WERI-Rb-1 (cell line): ENCODE results near the gene GRIK3.

Experiments
- DNase-seq: peaks from one replicate; pipeline ENCODE4 v3.0.0-alpha.2; 2020
- H3K27ac ChIP-seq: fragments of 250-450 bp; sonication (Bioruptor Pico); 2 replicates; pipeline ENCODE4 v1.5.1; 2020; ENCODE audit warnings: mild to moderate bottlenecking, moderate library complexity
- H3K27me3 ChIP-seq: fragments of 250-450 bp; sonication (Bioruptor Pico); 2 replicates; pipeline ENCODE4 v1.5.1; 2021; ENCODE audit warnings: mild to moderate bottlenecking, low read depth, moderate library complexity; ENCODE audit not compliant: insufficient read depth, severe bottlenecking
- H3K36me3 ChIP-seq: fragments of 250-450 bp; sonication (Bioruptor Pico); 2 replicates; pipeline ENCODE4 v1.5.1; 2020; ENCODE audit warnings: mild to moderate bottlenecking, moderate library complexity
- H3K4me3 ChIP-seq: 2 replicates; pipeline ENCODE4 v1.5.1; 2011; ENCODE audit warnings: low read depth, mild to moderate bottlenecking, control low read depth, low read length
- H3K9me3 ChIP-seq: fragments of 250-450 bp; sonication (Bioruptor Pico); 2 replicates; pipeline ENCODE4 v1.5.1; 2021; ENCODE audit warnings: mild to moderate bottlenecking, moderate library complexity; ENCODE audit not compliant: severe bottlenecking
- CTCF ChIP-seq: IDR thresholded peaks from 2 replicates; pipeline ENCODE4 v1.5.1; 2011; ENCODE audit warnings: low read depth, mild to moderate bottlenecking, control low read depth, inconsistent platforms, low read length

Gene GRIK3

GRCh38 chr1:36752891-36753361, 281.4 kb downstream of the GRIK3 start:
- Histone ChIP-seq H3K9me3 (peaks cover 4% of the 10 kb centered on the region), H3K27me3 (no peaks in the 10 kb centered on the region), H3K36me3 (no peaks in the 10 kb centered on the region), H3K4me3 (no peak overlapping the region), H3K27ac (peak overlapping the region; percentile 80)
- TF ChIP-seq CTCF: no peak
- DNase-seq: peak; percentile 15

GRCh38 chr1:36752431-36752830, 281.9 kb downstream of the GRIK3 start:
- Histone ChIP-seq H3K36me3 (no peaks in the 10 kb centered on the region), H3K27ac (peak overlapping the region; percentile 80), H3K4me3 (no peak overlapping the region), H3K27me3 (no peaks in the 10 kb centered on the region), H3K9me3 (peaks cover 9% of the 10 kb centered on the region)
- TF ChIP-seq CTCF: no peak
- peak; percentile 2 for DNase-seq

GRCh38 chr1:36751525-36751924, 282.8 kb downstream of the GRIK3 start:
- H3K27ac ChIP-seq: no peak overlapping the region
- H3K4me3 ChIP-seq: no peak overlapping the region
- DNase-seq: no peak
- no peaks in the 10 kb centered on the region for H3K27me3 ChIP-seq
- H3K9me3 ChIP-seq: peaks cover 11% of the 10 kb centered on the region
- TF ChIP-seq CTCF: no peak
- H3K36me3 ChIP-seq: no peaks in the 10 kb centered on the region

- no peaks in the 10 kb centered on the region for H3K36me3 ChIP-seq
- no peak overlapping the region for H3K4me3 ChIP-seq
- peak overlapping the region; percentile 53 for H3K27ac ChIP-seq
- H3K9me3 ChIP-seq: peaks cover 20% of the 10 kb centered on the region
- no peak for TF ChIP-seq CTCF
- DNase-seq: peak; percentile 59
- H3K27me3 ChIP-seq: no peaks in the 10 kb centered on the region
Observed at GRCh38 chr1:36748466-36748865, 285.8 kb downstream of the GRIK3 start.
